Karpas-422 (cell line): ENCODE measurements around the gene ARHGAP40. TPM values are rescaled to one million over a fixed set of nuclear protein-coding genes. Genes with fewer than 3 reads are reported as not detected.

Source experiments
- DNase-seq: peaks from one replicate; pipeline ENCODE4 v3.0.0-alpha.2; 2015
- H2AFZ ChIP-seq: fragments of 200-600 bp; sonication (generic); 2 replicates; pipeline ENCODE4 v1.6.1; 2014; ENCODE audit warnings: antibody characterized with exemption, low read length, mixed read lengths
- H3K27ac ChIP-seq: fragments of 200-600 bp; sonication (generic); 2 replicates; pipeline ENCODE4 v1.5.1; 2014; ENCODE audit warnings: mild to moderate bottlenecking, low read length, moderate library complexity
- H3K27me3 ChIP-seq: fragments of 200-600 bp; sonication (generic); 2 replicates; pipeline ENCODE4 v1.6.1; 2014; ENCODE audit warnings: low read length, mixed read lengths
- H3K36me3 ChIP-seq: fragments of 200-600 bp; sonication (generic); 2 replicates; pipeline ENCODE4 v1.6.1; 2014; ENCODE audit warnings: low read length, mixed read lengths; ENCODE audit not compliant: insufficient read depth
- H3K4me1 ChIP-seq: fragments of 200-600 bp; sonication (generic); 2 replicates; pipeline ENCODE4 v1.6.1; 2014; ENCODE audit warnings: mild to moderate bottlenecking, low read length, mixed read lengths
- H3K4me2 ChIP-seq: fragments of 200-600 bp; sonication (generic); 2 replicates; pipeline ENCODE4 v1.6.1; 2014; ENCODE audit warnings: low read length, low read depth, mild to moderate bottlenecking; ENCODE audit not compliant: poor library complexity, severe bottlenecking
- H3K4me3 ChIP-seq: fragments of 200-600 bp; sonication (generic); 2 replicates; pipeline ENCODE4 v1.5.1; 2014; ENCODE audit warnings: mild to moderate bottlenecking, antibody characterized with exemption, low read length, mixed read lengths
- H3K79me2 ChIP-seq: fragments of 200-600 bp; sonication (generic); 2 replicates; pipeline ENCODE4 v1.6.1; 2014; ENCODE audit warnings: mild to moderate bottlenecking, low read length, mixed read lengths
- H3K9ac ChIP-seq: fragments of 200-600 bp; sonication (generic); 2 replicates; pipeline ENCODE4 v1.6.0; 2014; ENCODE audit warnings: low read length
- H3K9me2 ChIP-seq: fragments of 200-600 bp; sonication (generic), shearing (Covaris generic); replicated peaks from 2 replicates; pipeline ENCODE4 v1.6.0; 2014; ENCODE audit warnings: mild to moderate bottlenecking, low read length, moderate library complexity; ENCODE audit not compliant: insufficient read depth
- H3K9me3 ChIP-seq: fragments of 300-700, 200-600 bp; sonication (generic); 2 replicates; pipeline ENCODE4 v1.6.1; 2014; ENCODE audit warnings: low read length, mixed read lengths
- H4K20me1 ChIP-seq: fragments of 200-600 bp; sonication (generic); 2 replicates; pipeline ENCODE4 v1.6.1; 2014; ENCODE audit warnings: mild to moderate bottlenecking, antibody characterized with exemption, low read length, low read depth; ENCODE audit not compliant: insufficient read depth
- total RNA-seq: library from RNA; depleted of rRNA; stranded (reverse); fragments of >200 nt; shearing (Covaris generic); gene quantifications from 2 replicates; pipeline ENCODE4 v1.2.3, GENCODE V29; 2014; ENCODE audit warnings: low replicate concordance

ARHGAP40 gene
- total RNA-seq, 1 experiment from 2014 or later: not detected

- H4K20me1 ChIP-seq: no peaks in the 10 kb centered on the region; the same call in 1 of the 2 replicates
- H3K36me3 ChIP-seq: no peaks in the 10 kb centered on the region
- no peak for DNase-seq
- no peaks in the 10 kb centered on the region for H3K9me2 ChIP-seq
- H3K9ac ChIP-seq: no peak overlapping the region
- H3K79me2 ChIP-seq: no peaks in the 10 kb centered on the region
- no peak overlapping the region for H3K4me3 ChIP-seq
- peaks cover 4% of the 10 kb centered on the region for H3K4me1 ChIP-seq
- no peak overlapping the region for H2AFZ ChIP-seq
- H3K27me3 ChIP-seq: no peaks in the 10 kb centered on the region
- no peaks in the 10 kb centered on the region for H3K9me3 ChIP-seq
- H3K4me2 ChIP-seq: no peak overlapping the region
- no peak overlapping the region for H3K27ac ChIP-seq
Observed at GRCh38 chr20:38584099-38584763, 17.4 kb upstream of the ARHGAP40 start.

DNA sequence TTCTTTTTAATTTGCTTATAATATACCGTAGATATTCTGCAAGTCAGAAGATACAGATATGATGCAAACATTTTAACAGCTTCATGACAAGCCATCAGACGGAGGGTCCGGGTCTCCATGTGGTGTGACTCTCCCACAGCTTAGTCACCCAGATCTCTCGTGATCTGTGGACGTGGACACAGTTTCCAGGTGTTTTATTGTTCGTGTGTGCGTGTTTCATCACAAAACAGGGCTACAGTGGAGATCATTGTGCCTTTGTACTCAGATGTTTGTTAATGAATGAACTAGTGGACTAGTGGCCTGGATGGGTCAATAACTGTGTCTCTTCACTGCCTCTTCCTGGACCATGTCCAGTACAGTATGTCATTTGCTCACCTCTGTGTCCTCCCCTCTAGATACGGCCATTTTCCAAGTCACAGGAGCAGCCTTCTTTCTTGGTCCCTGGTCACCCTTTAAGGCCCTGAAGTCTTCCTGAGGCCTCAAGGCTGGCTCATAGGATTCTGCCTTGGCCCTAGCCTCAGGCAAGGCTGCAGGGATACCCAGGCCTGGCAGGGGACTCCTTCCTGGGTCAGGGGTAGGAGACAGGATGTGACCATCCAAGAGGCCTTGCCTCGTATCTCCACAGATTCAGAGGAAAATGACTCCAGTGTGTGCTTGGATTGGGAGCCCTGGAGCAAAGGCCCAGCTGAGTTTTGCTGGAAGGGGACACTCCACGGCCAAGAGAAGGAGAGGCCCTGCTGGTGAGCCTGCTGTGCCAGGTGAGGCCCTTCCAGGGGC lies 16.0 kb upstream of the ARHGAP40 start:
- H3K9me3 ChIP-seq: no peaks in the 10 kb centered on the region
- H3K9me2 ChIP-seq: no peaks in the 10 kb centered on the region
- H3K4me2 ChIP-seq: no peak overlapping the region
- H3K27ac ChIP-seq: no peak overlapping the region
- no peak overlapping the region for H3K4me3 ChIP-seq
- no peak overlapping the region for H3K9ac ChIP-seq
- no peak overlapping the region for H2AFZ ChIP-seq
- H4K20me1 ChIP-seq: no peaks in the 10 kb centered on the region; the same call in 1 of the 2 replicates
- no peaks in the 10 kb centered on the region for H3K79me2 ChIP-seq
- no peaks in the 10 kb centered on the region for H3K27me3 ChIP-seq
- no peaks in the 10 kb centered on the region for H3K36me3 ChIP-seq
- DNase-seq: no peak
- H3K4me1 ChIP-seq: peaks cover 4% of the 10 kb centered on the region

DNA sequence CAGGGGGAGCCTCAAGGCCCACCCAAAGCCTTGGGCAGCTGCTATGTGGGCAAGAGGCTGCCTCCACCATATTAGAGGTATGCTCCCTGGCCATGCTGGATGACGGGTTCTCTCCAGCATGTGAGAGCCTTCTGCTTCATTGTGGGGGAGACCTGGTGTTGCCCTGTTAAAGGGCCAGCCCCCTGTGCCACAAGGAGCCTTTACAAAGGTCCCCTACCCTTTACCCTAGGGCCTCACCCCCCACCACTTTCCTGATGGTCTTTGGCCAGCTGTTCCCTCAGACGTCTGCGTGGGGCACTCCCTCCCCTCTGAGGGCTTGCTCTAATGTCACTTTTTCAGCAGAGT lies 15.5 kb upstream of the ARHGAP40 start:
- Histone ChIP-seq H3K79me2 (no peaks in the 10 kb centered on the region), H3K9ac (no peak overlapping the region), H3K4me1 (peaks cover 4% of the 10 kb centered on the region)

DNA sequence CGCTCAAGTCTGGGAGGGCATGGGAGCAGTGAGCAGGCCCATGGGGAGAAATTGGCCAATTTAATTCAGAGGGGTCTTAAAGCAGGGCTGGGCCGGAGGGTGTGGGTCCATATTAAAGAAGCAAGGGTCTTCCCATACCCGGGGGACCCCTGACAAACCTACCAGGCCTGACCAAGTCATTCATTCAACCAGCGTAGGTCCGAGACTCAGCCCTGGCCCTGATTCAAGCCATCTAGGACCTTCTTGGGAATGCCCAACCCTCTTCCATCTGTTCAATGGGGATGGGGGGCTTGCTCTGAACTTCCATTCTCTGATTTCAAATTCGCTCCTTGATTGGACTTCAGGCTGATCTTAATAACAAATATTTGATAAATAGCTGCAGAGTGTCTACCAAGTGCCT lies 13.3 kb upstream of the ARHGAP40 start:
- Histone ChIP-seq H3K79me2 (no peaks in the 10 kb centered on the region), H4K20me1 (no peaks in the 10 kb centered on the region), H2AFZ (no peak overlapping the region), H3K27me3 (no peaks in the 10 kb centered on the region), H3K9me3 (no peaks in the 10 kb centered on the region), H3K4me2 (no peak overlapping the region), H3K9me2 (no peaks in the 10 kb centered on the region), H3K4me3 (no peak overlapping the region), H3K36me3 (no peaks in the 10 kb centered on the region), H3K27ac (no peak overlapping the region), H3K4me1 (no peaks in the 10 kb centered on the region), H3K9ac (no peak overlapping the region)
- DNase-seq: no peak

More for the DNA sequence above, 15.5 kb upstream of the ARHGAP40 start:
- no peaks in the 10 kb centered on the region for H3K36me3 ChIP-seq
- H3K4me2 ChIP-seq: no peak overlapping the region
- H3K9me2 ChIP-seq: no peaks in the 10 kb centered on the region
- no peak for DNase-seq
- no peaks in the 10 kb centered on the region for H4K20me1 ChIP-seq
- no peak overlapping the region for H3K27ac ChIP-seq
- no peak overlapping the region for H2AFZ ChIP-seq
- H3K27me3 ChIP-seq: no peaks in the 10 kb centered on the region
- H3K4me3 ChIP-seq: no peak overlapping the region
- no peaks in the 10 kb centered on the region for H3K9me3 ChIP-seq

GRCh38 chr20:38589351-38589750 lies 12.3 kb upstream of the ARHGAP40 start:
- no peak for DNase-seq
- no peaks in the 10 kb centered on the region for H3K79me2 ChIP-seq
- no peaks in the 10 kb centered on the region for H3K4me1 ChIP-seq
- no peaks in the 10 kb centered on the region for H3K36me3 ChIP-seq
- no peak overlapping the region for H3K4me3 ChIP-seq
- no peaks in the 10 kb centered on the region for H3K27me3 ChIP-seq
- H3K9ac ChIP-seq: no peak overlapping the region
- no peak overlapping the region for H3K4me2 ChIP-seq
- no peaks in the 10 kb centered on the region for H3K9me3 ChIP-seq
- no peaks in the 10 kb centered on the region for H4K20me1 ChIP-seq
- no peak overlapping the region for H2AFZ ChIP-seq
- no peaks in the 10 kb centered on the region for H3K9me2 ChIP-seq
- no peak overlapping the region for H3K27ac ChIP-seq

GRCh38 chr20:38589967-38590675 lies 11.5 kb upstream of the ARHGAP40 start:
- no peak overlapping the region for H3K4me2 ChIP-seq
- no peaks in the 10 kb centered on the region for H3K79me2 ChIP-seq
- no peaks in the 10 kb centered on the region for H3K9me2 ChIP-seq
- H3K4me3 ChIP-seq: no peak overlapping the region
- H3K9me3 ChIP-seq: no peaks in the 10 kb centered on the region
- no peak overlapping the region for H3K27ac ChIP-seq
- no peaks in the 10 kb centered on the region for H3K4me1 ChIP-seq
- H3K36me3 ChIP-seq: no peaks in the 10 kb centered on the region
- no peak overlapping the region for H3K9ac ChIP-seq
- H3K27me3 ChIP-seq: no peaks in the 10 kb centered on the region
- no peak overlapping the region for H2AFZ ChIP-seq
- no peak for DNase-seq
- H4K20me1 ChIP-seq: no peaks in the 10 kb centered on the region

DNA sequence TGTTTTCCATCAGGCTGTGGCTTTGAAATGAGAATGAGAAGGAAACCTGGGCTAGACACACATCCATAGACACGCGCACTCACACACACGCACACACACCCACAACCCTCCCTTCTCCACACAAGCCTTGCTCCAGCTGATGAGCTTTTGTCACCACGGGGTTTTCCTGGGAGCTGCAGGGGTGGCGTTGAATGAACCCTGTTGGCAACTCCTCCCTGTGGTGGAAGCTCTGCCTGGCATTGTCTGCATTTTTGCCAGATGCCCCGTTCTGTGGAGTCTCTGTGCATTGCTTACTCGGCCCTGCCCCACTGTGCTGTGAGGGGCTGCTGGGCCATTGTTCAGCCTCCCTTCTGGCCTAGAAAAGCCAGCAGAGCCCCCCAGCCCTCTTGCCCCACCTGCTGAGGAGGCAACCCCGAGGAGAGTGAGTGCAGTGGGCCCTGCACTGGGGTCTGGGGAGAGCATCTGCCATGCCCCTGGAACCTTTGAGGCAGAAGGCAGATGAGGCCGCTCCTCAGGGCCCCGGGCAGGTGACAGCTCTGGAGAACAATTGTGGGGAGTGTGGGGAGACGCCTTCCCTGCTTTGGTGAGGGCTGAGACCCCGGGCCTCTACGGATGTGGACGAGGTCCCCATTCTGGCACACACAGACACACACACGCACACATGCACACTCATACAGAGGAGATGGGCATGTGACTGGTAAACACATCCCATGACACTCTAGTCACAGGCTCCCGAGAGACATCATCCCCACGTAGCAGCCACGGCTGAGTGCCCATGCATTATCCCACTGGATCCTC lies 10.7 kb upstream of the ARHGAP40 start:
- Histone ChIP-seq H3K79me2 (no peaks in the 10 kb centered on the region), H3K27me3 (no peaks in the 10 kb centered on the region), H3K4me1 (no peaks in the 10 kb centered on the region), H3K4me3 (no peak overlapping the region), H4K20me1 (no peaks in the 10 kb centered on the region), H3K9me2 (no peaks in the 10 kb centered on the region), H3K27ac (no peak overlapping the region), H3K9ac (no peak overlapping the region), H3K4me2 (no peak overlapping the region), H3K36me3 (no peaks in the 10 kb centered on the region), H2AFZ (no peak overlapping the region), H3K9me3 (no peaks in the 10 kb centered on the region)
- DNase-seq: no peak
